GM19467 (cell line): Measurements from ENCODE around the gene NGEF.

ENCODE experiments used
- ATAC-seq: cut with Tn5 transposase; IDR thresholded peaks from one replicate; pipeline ENCODE4 v1.9.1; 2021; ENCODE audit warnings: mild to moderate bottlenecking, moderate library complexity; ENCODE audit not compliant: unreplicated experiment

The NGEF gene

DNA sequence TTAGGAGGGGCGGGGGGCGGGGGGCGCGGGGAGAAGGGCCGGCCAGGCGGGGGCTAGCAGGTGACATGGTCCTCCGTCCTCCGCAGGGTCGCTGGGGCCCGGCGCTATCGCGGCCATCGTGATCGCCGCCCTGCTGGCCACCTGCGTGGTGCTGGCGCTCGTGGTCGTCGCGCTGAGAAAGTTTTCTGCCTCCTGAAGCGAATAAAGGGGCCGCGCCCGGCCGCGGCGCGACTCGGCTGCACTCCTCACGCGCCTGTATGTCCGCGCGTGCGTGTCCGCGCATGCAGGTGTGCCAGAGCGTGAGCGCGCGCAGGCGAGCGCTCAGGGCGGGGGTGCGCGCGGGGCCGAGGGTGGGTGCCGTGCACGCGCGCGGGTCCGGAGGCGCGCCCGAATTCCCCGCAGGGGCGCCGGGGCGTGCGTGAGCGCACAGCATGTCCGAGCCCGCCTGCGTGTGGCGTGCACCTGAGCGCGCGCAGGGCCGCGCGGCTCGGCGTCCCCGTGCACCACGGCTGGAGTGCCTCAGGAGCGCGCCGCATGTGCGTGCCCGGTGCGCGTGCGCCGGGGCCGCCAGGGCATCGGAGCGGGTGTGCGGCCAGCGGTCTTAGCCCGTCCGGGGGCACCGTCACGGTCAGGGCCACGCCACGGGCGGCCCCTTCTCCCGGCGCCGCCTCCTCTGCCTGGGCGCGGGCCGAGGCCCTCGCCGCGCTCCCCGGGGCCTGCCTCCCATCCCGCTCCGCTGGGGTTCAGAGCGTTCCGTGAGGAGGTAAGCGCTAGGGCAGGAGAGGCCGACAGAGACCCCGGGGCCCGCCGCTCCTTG lies 136.7 kb downstream of the NGEF start:
- no peak for ATAC-seq

DNA sequence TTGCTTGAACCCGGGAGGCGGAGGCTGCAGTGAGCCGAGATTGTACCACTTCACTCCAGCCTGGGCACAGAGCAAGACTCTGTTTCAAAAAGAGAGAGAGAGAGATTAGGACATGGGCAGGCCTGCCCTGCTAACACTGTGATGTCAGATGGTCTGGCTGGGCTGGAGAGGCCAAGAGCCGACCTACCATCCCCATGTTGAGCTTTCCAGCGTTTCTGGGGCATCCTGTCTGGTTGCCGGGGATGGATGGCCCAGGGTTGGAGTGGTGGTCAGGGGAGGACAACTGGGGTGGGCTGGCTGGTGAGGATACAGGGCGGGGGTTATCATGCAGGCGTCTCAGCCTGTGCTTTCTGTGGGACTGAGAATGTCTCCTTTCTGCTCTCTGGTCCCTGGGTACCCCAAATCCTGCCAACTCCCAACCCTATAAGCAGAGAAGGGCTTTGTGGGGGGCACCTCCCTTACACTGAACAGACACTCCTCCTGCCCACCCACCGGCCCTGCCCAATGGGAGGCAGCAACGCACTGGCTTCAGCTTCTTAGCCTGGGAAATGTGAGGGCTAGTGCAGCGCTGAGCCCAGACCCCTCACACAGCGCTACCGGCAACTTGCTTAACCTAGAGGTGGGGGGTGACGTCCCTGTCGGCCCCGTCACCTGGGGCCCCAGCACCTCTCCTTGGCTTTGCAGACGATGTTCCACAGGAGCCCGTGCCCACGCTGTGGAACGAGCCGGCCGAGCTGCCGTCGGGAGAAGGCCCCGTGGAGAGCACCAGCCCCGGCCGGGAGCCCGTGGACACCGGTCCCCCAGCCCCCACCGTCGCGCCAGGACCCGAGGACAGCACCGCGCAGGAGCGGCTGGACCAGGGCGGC lies 137.6 kb downstream of the NGEF start:
- ATAC-seq, result no peak

DNA sequence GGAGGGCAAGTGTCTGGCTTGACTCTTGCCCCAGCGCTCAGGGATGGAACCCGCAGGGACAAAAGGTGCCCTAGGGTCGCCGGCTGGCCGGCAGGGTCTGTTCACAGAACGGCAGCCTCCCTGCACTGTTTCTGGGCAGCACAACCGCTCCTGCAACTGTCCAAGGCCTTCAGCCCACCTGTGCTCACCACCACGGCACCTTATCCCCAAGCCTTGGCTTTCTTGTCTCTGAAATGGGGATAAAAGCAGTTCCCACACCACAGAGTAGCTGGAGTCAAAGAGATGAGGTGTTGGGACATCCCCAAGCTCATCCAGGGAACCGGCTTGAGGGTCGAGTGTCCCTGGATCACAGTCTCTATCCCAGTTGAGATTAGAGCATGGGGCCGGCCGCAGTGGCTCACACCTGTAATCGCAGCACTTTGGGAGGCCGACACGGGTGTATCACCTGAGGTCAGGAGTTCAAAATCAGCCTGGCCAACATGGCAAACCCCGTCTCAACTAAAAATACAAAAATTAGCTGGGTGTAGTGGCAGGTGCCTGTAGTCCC lies 138.3 kb downstream of the NGEF start:
- ATAC-seq, result no peak

DNA sequence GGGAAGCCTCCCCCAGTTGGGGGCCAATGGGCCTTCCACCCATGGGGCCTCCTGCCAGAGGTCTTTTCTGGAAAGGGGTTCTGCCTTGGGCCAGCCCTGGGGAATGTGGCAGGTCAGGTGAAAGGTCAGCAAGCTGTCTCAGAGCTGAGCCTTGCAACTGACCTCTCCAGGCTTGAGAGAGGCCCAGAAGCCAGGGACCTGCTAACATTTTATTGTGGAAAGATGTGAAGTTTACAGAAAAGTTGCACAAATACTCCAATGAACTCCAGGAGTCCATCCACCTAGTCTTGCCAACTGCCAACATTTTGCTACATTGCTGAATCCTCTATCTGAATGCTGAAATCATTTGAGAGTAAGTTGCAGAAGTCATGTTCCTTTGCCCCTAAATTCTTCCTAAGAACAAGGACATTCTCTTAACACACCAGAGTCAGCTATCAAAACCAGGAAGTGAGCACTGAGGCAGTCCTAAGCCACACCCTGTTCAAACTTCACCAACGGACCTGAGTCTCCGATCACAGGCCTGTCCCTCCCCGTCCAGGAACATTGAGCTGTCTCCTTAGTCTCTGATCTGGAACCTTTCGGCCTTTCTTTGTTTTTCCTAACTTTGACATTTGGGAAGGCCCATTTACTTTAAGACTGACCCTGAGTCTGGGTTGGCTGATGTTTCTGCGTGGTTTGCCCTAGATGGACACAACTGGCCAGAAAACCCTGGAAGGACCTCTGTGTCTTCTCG lies 139.0 kb downstream of the NGEF start:
- no peak for ATAC-seq

DNA sequence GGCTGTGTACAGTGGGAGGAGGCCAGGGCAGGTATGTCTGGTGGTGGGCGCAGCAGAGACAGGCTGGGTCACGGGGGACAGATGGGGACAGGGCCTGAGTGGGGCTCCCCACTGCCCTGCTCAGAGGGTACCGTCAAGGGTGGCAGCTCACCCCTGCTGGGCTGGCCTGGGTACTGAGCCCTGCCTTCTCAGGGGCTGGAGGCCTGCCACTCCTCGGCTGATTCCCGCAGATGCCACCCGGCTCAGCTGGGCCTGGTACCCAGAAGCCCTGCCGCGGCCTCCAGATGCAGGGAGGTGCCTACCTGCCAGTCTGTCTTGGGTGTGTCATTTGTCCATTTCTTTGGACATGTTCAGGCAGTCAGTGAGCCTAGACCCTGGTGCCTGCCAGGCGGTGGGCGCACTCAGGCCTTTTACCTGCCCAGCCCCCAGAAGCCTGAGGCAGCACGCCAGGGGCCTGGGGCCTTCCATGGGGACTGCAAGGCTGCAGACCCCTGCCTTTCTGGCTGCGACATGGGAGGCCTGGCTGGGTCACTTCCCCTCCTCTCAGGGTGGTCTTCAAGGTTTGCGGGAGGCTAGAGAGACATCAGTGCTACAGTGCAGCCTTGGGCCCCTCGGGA lies 139.7 kb downstream of the NGEF start:
- no peak for ATAC-seq

DNA sequence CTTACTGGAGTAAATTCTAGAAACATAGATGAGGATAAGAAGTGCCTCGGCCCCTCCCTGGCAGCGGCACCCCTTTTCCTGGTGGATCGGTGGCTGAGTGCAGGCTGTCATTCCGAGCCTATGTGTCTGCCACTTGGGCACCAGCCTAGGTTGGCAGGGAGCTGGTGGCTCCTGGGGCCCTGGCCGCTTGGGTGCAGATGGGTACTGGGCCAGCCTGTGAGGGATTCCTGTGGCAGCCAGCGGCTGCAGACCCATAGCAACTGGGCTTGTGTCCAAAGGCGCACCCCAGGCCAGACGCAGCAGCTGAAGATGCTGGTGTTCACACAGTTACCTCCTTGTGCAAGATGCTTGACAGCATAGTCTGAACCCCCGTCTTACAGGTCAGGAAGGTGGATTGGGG lies 140.2 kb downstream of the NGEF start:
- ATAC-seq, result no peak

DNA sequence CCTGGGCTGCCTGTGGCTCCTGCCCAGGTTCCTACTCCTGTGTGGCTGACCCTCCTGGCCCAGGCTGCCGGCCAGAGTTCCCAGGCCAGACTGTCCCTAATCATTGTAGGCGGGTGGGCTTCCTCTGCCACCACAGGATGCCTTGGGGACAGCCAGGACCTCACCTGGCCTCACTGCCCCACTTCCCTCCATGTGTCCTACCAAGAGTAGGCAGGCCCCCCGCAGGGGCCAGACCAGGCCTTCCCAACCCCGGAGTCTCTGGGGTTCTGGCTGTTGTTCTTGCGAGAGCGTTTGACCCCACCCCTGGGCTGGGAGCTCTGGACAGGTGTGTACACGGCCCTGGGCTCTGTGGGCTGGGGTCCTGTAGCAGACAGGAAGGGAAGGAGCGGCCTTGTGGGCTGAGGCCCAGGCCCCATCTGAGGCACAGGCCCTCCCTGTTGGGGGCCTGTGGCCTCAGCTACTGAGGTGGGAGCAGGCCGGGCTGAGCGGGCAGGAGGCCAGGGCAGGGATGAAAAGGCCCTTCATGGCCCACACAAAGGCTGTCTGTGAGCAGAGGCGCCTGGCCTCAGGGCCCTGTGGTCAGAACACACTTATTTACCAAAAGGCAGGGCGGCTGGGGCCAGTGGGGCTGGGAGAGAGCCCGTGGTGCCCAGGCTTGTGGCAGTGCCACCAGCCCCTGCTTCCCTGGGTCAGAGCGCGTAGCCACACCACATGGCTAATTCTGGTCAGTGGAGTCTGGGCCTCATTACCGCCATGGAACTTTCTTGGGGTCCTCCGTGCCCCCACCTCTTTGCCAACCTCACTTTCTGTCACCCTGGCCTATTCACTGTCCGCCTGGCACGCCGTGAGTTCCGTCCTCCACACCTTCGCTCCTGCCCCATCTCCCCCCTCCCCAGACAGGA lies 141.0 kb downstream of the NGEF start:
- no peak for ATAC-seq

DNA sequence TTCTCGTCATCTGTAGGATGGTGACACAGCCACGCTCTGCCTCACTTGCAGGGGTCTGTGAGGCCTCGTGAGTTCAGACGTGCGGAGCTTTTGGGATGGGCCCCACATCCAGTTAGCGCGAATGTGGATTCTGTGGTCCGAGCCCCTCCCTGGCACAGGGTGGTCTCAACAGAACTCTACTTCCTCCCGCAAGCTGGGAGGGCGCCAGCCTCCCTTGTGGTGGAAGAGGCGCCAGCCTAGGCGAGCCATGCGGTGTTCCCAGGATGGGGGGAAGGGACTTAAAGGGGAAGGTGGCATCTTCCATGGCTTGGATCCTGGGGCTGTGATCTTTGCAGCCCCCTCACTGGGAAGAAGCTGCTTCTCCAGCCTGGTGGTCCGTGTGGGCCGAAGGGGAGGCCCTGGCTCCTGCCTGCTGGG lies 141.6 kb downstream of the NGEF start:
- no peak for ATAC-seq

DNA sequence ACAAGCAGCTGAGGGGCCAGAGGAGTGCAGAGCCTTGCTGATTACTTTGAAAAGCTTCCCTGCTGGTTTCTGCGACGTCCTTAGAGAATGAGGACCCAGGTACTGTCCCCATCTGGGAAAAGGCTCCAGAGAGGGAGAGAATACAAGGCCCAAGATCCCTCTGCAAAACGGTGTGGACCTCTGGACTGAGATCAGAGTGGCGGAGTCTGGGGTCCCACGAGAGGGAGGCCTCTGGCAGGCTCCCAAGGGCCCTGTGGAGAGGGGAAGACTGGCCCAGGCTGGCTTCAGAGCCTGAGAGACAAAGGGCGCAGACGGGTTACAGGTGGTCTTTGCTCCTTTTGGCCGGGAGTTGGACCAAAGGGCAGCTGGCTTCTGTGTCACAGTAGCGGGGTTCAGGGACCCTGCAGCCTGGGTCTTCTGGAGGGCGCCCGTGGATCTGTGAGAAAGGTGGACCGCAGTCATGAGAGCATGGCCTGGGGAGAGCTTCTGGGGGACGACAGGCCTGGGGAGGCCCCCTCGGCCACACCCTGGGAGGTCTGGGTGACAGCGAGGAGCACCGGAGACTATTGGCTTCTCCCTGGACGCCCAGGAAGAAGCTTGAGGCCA lies 142.2 kb downstream of the NGEF start:
- no peak for ATAC-seq

DNA sequence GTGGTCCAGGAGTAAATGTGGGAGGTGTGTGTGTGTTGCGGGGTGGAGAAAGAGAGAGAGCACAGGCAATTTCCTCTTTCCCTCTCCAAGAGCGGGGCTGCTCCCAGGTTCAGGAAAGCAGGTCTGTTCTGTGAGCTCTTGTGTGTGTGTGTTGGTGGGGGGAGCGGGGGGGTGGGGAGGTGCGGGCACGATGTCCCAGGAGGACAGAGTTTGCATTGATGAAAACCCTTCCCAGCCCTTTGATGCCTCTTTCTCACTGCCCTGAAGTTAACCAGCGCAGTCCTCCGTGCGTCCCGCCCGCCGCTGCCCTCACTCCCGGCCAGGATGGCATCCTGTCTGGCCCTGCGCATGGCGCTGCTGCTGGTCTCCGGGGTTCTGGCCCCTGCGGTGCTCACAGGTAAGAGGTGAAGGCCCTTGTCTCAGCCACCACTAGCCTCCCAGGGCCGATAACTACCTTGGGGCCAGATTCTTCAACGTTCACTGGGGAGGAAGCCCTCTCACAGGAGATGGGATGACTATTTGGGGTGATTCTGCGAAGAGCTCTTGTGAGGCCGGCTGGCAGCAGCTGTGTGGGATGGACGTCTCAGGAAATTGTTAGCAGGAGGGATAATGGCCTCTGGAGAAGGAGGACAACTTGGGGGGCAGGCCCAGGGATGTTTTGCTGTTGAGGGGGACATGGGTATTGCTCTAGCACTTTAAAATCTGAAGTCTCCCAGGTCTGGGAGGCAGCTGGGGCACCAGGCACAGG lies 142.9 kb downstream of the NGEF start, which contains the start of gene SNORC:
TSS of gene SNORC (plus strand) at position 247 of the 748 bp plus-strand sequence. CDS start at position 325, 78 bp downstream.
- ATAC-seq, result no peak

DNA sequence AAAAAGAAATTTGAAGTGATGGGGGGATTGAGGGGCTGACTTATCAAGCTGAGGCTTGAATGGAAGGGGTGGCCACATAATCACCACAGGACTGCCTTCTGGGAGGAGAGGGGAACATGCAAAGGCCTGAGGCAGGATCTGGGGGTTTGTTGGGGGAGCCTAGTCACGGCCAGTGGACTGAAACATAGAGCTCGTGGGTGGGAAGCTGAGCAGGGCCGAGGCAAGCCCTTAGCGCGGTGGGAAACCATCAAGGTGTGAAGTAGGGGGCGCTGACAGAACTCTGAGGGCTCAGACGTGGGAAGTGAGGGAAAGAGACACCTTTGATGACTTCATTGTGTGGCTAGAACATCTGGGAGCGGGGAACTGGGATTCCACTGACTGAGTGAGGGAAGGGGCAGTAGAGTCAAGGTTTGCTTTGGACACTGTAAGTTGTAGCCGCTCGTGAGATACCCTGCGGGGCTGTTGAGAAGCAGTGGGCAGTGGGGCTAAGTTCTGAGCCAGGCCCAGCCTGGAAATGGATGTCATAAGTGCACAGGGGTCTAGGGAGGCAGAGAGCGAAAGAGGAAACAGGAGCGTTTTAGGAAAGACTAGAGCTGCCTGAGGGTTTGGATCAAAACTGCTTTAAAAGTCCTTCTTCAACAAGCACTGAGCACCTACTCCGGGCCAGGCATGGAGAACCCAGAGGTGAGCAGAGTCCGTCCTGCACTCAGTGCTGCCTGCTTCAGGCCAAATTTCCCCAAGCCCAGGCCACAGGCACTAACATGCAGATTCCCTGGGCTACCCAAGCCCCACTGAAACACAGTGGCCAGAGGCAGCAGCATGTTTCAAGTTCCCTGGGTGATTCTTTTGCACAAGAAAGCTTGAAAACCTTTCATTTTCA lies 143.7 kb downstream of the NGEF start:
- no peak for ATAC-seq

DNA sequence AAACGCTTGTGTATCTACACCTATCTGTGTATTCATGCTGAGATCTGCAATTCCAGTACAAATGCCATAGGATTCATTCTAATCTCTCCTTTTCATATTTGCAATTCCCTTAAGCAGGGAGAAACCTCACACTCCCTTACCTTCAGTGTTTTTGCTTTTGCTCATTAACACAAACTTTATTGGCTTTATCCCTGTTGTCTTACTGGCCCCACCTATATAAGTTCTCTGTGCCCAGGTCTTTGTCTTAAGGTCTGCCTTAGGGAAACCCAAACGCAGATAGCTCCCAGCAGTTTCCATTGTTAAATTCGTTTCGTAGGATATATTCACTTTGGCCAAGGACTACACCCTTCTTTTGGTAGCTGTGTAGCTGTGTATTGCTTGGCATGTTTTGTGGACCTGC lies 147.0 kb downstream of the NGEF start:
- ATAC-seq, result no peak

DNA sequence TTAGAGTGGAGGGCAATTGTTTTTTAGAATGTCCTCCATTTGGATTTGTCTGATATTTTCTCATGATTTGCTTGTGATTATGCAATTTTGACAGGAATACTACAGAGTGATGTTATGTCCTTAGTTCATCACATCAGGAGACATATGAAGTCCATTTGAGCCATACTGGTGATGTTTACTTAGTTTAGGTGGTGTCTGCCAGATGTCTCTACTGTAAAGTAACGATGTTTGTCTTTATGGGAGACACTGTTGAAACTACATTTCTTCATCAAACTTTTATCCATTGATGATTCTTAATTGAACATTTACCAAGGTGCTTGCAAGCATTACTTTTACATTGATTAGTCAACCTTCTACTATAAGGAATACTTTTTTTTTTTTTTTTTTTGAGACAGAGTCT lies 147.9 kb downstream of the NGEF start:
- ATAC-seq, result no peak

DNA sequence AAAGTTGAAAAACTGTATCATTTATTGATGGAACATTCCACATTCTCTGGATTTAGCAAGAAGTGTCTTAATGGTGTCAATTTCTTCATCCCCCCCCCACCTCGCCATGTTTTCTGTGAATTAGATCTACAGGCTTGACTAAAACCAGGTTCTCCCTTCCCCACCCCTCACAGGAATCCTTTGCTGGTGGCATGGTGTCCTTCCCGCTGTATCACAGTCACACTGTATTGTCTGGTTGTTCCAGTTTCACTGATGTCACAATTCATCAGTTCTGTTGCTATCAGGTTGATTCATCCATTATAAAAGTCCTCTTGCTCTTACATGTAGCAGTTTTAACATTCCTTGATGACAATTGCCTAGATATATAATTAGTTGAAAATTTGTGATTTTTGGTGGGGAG lies 149.1 kb downstream of the NGEF start:
- ATAC-seq, result no peak

DNA sequence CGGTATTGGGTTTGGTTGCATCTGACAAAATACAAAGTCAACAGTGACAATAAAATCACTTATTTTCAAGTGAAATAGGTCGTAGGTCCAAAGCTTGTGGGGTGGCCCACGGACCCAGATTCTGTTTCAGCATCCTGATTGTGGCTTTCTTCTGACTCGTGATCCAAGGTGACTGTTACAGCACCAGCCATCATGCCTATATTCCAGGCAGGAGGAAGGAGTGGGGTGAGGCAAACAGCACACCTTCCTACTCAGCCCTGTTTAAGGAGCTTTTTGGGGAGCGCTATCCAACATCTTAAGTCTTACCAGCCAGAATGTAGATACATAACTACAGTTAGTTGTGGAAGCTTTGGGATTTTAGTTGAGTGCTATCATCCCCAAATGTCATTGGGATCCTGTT lies 151.7 kb downstream of the NGEF start:
- no peak for ATAC-seq

DNA sequence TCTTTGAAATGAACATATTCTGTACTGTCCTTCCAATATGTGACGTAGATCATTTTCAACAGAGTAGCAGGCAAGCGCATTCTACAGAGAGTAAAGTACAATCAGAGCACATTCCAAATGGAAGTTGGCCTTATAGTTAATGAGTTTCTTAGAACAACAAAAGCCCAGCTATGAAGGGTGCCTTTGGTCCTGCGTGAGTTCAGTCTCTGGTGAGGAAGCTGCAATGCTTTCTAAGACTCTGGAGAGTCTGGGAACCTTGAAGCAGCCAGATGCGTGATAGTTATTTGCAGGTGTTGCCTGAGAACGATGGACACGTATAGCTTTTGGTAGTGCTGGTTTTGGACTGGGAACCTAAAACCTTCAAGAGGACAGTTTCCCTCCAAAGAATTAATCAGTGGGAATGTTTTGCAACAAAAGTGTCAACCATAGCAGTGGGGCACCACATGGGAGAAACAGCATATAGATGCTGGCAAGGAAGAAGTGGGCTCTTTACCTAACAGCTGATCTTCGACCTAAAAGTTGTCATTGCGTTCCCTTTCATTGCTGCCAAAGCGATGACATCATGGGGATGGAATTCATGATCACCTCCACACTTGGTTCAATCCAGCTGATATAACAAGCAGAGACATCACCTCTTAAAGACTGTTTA lies 152.3 kb downstream of the NGEF start:
- no peak for ATAC-seq

DNA sequence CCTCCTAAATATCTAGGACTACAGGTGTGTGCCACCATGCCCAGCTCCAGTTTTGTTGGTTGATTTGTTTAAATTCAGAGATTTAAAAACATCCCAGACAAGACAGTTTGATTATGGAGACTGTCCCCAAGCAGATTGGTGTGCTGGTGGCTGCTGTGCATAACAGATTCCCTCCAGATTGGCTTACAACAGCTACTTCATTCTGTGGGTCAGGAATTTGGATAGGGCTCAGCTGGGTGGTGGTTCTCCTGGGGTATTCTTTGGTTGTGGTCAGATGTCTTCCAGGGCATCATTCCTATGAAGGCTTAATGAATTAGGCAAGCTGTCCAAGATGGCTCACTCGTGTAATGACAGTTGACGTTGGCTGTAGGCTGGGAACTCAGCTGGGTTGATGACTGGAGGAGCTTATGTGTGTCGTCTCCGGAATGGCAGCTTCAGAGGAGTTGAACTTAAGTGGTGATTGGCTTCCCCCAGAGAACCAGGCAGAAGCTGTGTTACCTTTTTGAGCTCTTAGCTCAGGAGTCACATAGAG lies 153.6 kb downstream of the NGEF start:
- ATAC-seq, result no peak
